Activated naive CD8-positive, alpha-beta T cell treated with anti-CD3 and anti-CD28 coated beads for 36 hours (primary cell): ENCODE data around the gene ADAMTS4. TPM values are rescaled to one million over a fixed set of nuclear protein-coding genes. Genes with fewer than 3 reads are reported as not detected.
A peak's percentile ranks its signal among the peaks of the same experiment; 100 is the strongest.

Experiments
- DNase-seq: peaks from one replicate; pipeline ENCODE4 v3.0.0; 2021
- H3K27ac Mint-ChIP-seq: one replicate; pipeline ENCODE4 v1.8.0; 2022; ENCODE audit warnings: mild to moderate bottlenecking, moderate library complexity, mixed read lengths
- H3K27me3 Mint-ChIP-seq: one replicate; pipeline ENCODE4 v1.8.0; 2022; ENCODE audit warnings: mild to moderate bottlenecking, mixed read lengths
- H3K36me3 Mint-ChIP-seq: one replicate; pipeline ENCODE4 v1.8.0; 2021; ENCODE audit warnings: mild to moderate bottlenecking, mixed read lengths
- H3K4me1 Mint-ChIP-seq: one replicate; pipeline ENCODE4 v1.8.0; 2021; ENCODE audit warnings: mixed read lengths
- H3K4me3 Mint-ChIP-seq: one replicate; pipeline ENCODE4 v1.8.0; 2022; ENCODE audit warnings: mild to moderate bottlenecking, moderate library complexity, mixed read lengths
- H3K9me3 Mint-ChIP-seq: one replicate; pipeline ENCODE4 v1.8.0; 2022; ENCODE audit warnings: mixed read lengths
- total RNA-seq, 2 experiments: library from RNA; stranded (reverse); gene quantifications; one replicate each; pipeline ENCODE4 v1.2.3, GENCODE V29; 2021

The ADAMTS4 gene
- total RNA-seq, 2 experiments from 2014 or later, result 2.5 to 3.8 TPM

DNA sequence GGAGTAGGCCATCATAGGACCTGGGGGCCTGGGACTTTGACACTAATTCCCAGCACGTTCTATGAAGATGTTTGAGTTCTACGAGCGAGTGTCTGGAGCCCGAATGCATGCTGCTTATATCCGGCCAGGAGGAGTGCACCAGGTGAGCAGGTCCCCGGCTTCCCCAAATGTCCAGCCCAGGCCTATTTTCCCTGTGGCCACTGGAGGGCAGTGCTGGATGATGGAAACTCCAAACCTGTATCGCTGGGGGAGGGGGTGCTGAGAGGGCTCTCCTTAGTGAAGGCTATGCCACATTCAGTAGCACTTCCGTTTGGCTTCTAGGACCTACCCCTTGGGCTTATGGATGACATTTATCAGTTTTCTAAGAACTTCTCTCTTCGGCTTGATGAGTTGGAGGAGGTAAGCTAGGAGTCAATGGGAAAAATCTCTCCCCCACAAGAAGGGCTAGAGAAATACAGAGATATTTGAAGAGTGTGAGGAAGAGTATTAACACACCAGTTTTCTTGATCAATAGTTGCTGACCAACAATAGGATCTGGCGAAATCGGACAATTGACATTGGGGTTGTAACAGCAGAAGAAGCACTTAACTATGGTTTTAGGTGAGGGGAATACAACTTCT lies 11.0 kb upstream of the ADAMTS4 start:
- Mint-ChIP-seq H3K27me3 (no peaks in the 10 kb centered on the region), H3K4me1 (peaks cover 34% of the 10 kb centered on the region), H3K36me3 (peaks cover 39% of the 10 kb centered on the region), H3K27ac (peak overlapping the region; percentile 71), H3K9me3 (no peaks in the 10 kb centered on the region), H3K4me3 (no peak overlapping the region)
- peak; percentile 73 for DNase-seq

DNA sequence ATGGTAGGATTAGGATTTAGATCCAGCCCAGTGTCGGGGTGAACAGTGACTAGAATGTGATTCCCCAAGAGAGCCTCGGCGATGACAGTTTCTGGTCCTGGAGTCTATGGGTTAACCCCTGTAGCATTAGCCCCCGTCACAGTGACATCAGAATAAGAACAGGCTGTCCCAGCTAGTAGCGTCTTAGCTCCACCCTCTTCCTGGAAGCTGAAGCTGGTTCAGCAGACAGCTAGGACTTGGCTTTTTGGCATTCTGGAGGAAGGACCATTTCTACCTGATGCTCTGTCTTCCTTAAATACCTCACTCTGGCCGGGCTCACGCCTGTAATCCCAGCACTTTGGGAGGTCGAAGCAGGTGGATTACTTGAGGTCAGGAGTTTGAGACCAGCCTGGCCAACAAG lies 8.3 kb upstream of the ADAMTS4 start:
- Mint-ChIP-seq H3K4me3 (no peak overlapping the region), H3K27ac (peak overlapping the region; percentile 66), H3K9me3 (no peaks in the 10 kb centered on the region), H3K36me3 (peaks cover 39% of the 10 kb centered on the region), H3K27me3 (no peaks in the 10 kb centered on the region), H3K4me1 (peaks cover 45% of the 10 kb centered on the region)
- no peak for DNase-seq

DNA sequence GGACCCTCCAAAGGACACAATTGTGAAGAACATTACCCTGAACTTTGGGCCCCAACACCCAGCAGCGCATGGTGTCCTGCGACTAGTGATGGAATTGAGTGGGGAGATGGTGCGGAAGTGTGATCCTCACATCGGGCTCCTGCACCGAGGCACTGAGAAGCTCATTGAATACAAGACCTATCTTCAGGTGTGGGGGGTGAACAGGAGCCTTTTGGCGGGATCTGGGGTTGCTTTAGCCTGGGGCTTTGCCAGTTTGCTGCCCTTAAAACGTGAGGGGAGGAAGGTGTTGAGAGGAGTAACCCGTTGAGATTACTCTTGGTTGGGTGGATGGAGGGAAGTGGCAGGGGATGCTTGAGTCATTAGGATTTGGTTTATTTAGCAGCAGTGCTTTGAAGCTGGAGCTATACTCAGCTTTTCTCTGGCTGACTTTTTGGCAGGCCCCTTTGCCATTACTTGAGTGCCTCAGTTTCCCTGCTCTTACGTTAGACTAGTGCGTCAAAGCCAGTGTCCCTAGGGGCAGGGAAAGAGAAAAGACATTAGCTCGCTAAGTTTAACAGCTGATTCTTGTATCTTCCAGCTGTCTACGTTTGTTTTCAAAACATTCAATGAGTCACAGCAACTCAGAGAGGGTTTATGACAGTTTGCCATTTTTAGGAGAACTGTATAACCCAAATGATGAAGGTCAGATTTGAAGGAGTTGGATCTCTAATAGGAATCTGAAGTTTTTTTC lies 7.7 kb upstream of the ADAMTS4 start:
- H3K4me1 Mint-ChIP-seq, result peaks cover 44% of the 10 kb centered on the region
- no peak for DNase-seq
- H3K4me3 Mint-ChIP-seq, result no peak overlapping the region
- no peaks in the 10 kb centered on the region for H3K27me3 Mint-ChIP-seq
- peaks cover 37% of the 10 kb centered on the region for H3K36me3 Mint-ChIP-seq
- no peaks in the 10 kb centered on the region for H3K9me3 Mint-ChIP-seq
- H3K27ac Mint-ChIP-seq, result peak overlapping the region; percentile 66

DNA sequence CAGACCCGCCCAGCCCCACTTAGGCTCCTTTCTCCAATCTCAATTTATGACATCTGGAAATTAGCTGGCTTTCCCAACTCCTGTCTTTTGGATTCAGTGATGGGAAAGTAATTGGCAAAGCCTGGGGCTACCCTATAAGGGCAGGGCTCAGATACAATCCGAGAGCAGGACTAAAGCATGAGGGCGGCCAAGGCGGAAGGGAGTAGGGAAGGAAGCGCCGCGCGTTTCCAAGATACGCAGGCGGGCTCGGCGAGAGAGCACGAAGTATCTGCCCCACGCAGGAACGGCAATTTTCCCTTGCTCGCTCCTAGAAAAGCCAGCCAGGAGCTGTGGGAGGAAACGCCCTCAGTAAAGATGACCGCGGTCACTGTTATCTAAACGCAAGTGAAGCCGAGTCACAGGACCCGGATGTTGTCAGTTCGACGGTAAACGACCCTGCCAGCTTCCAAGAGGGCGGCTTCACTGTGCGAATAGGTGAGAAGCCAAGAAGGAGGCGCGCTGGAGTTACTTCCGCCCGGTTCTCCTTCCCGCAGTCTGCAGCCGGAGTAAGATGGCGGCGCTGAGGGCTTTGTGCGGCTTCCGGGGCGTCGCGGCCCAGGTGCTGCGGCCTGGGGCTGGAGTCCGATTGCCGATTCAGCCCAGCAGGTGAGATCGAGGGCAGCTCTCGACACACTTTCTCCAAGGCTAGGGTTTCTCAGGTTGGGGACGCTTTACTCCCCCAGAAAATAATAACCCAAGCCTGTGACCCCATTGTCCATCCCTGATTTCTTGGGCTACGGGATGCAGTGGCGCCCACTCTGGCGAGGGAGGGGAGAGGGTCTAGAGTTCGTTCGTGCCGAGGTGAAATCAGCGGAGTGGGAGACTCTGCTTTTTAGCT lies 3.2 kb upstream of the ADAMTS4 start, which contains the start of gene NDUFS2:
Gene NDUFS2, plus strand, starts transcription at position 532 of the 877 bp plus-strand sequence. Its CDS starts 19 bp downstream, at position 551.
- no peaks in the 10 kb centered on the region for H3K9me3 Mint-ChIP-seq
- H3K27me3 Mint-ChIP-seq, result no peaks in the 10 kb centered on the region
- peak within 1 kb of the TSS; percentile 92 for H3K4me3 Mint-ChIP-seq
- H3K4me1 Mint-ChIP-seq, result peaks cover 46% of the 10 kb centered on the region
- H3K27ac Mint-ChIP-seq, result peak within 1 kb of the TSS; percentile 95
- peaks cover 23% of the 10 kb centered on the region for H3K36me3 Mint-ChIP-seq
- peak; percentile 92 for DNase-seq

DNA sequence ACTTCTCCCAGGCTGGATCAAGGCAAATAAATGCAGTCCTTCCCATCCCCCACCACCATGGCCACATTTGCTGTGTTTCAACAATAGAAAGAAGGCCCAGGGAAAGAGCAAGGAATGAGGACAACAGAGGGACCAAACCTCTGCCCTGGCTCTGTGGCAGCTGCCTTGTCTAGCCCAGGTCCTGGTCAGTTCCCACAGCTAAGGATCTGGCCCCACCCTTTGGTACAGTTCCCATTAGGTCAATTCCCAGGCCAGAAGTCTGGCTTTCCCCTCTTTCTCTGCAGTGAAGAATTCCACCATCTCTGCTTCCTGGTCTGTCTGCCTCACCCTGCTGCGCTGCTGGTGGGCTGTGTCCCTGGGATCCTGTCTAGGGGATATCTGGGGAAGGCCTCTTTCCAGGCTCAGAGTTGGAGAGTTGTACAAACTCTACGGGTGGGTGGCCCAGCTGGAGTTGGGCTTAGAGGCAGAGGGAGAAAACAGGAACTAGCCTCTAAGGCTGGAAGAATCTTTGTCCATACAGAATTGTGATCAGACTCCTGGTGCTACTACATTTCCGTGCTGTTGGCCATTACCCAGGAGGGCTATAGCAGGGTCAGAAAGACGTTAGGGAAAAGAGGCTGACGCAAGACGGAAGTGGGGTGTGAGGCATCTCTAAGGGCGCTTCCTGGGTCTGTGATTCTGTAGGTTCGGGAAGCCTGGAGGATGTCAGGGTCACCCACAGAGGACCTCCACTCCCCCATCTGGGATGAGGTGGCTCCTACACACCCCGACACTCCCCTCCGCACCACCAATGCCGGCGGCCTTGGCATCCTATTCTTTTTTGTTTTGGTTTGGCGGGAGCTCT lies 2.4 kb upstream of the ADAMTS4 start:
- H3K27ac Mint-ChIP-seq, result peak overlapping the region; percentile 95
- H3K9me3 Mint-ChIP-seq, result no peaks in the 10 kb centered on the region
- H3K4me3 Mint-ChIP-seq, result peak overlapping the region; percentile 92
- H3K27me3 Mint-ChIP-seq, result no peaks in the 10 kb centered on the region
- H3K36me3 Mint-ChIP-seq, result peaks cover 21% of the 10 kb centered on the region
- DNase-seq, result no peak
- H3K4me1 Mint-ChIP-seq, result peaks cover 39% of the 10 kb centered on the region

DNA sequence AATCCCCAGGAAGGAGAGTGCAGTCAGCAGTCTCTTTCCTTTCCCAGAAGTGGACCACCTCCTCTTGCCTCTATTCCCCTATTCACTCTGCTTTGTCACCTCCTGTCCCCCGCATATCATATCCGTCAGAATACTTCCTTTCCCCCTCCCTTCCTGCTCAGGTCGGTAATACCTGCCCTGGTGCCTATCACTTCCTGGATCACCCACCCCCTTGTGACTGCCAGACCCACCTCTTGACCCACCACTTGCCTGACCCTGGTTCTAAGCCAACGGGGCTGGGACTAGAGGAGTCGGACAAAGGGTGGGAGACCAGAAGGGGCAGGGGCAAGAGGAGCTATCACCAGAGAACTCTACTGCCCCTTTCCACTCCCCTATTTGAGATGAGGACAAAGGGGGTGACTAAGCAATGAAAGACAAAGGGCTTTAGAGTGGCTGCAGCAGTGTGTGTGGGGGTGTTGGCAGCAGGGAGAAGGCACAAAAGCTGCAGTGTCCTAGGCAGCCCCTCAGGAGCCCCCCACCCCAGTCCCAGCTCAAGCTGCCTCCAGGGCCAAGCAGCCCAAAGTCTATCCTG lies 1.7 kb upstream of the ADAMTS4 start:
- H3K27ac Mint-ChIP-seq, result peak overlapping the region; percentile 95
- H3K27me3 Mint-ChIP-seq, result no peaks in the 10 kb centered on the region
- H3K4me1 Mint-ChIP-seq, result peaks cover 39% of the 10 kb centered on the region
- H3K4me3 Mint-ChIP-seq, result peak overlapping the region; percentile 92
- no peaks in the 10 kb centered on the region for H3K9me3 Mint-ChIP-seq
- DNase-seq, result peak; percentile 21
- peaks cover 20% of the 10 kb centered on the region for H3K36me3 Mint-ChIP-seq

DNA sequence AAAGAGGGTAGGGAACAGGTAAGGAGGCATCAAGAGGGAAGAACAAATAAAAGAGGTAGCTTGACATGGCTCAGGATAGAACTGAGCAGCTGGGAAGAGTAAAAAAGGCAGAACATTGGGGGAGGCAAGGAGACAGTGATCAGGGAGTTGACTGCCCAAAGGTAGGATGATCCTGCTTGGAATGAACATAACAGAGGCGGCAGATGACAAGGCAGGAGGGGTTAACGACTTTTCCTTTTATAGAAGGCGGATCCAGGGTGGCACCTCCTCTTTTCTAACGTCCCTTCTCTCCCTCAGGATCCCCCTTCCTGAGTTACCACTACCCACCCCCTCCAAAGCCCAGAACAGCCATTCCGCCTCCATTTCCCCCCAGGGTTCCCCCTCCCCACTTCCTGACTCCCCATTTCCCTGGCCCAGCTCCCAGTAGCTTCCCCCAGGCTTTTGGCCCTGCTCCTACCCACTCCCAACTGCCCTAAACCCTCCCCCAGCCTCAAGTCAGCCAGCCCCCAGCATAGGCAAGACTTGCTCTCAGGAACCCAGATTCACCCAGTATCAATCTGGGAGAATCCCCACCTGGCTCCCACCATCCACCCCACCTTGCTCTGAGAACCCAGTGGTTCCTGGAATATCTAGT lies 769 bp upstream of the ADAMTS4 start:
- H3K27me3 Mint-ChIP-seq, result no peaks in the 10 kb centered on the region
- peak overlapping the region; percentile 92 for H3K4me3 Mint-ChIP-seq
- H3K9me3 Mint-ChIP-seq, result no peaks in the 10 kb centered on the region
- peaks cover 15% of the 10 kb centered on the region for H3K36me3 Mint-ChIP-seq
- H3K4me1 Mint-ChIP-seq, result peaks cover 39% of the 10 kb centered on the region
- no peak for DNase-seq
- peak overlapping the region; percentile 95 for H3K27ac Mint-ChIP-seq

DNA sequence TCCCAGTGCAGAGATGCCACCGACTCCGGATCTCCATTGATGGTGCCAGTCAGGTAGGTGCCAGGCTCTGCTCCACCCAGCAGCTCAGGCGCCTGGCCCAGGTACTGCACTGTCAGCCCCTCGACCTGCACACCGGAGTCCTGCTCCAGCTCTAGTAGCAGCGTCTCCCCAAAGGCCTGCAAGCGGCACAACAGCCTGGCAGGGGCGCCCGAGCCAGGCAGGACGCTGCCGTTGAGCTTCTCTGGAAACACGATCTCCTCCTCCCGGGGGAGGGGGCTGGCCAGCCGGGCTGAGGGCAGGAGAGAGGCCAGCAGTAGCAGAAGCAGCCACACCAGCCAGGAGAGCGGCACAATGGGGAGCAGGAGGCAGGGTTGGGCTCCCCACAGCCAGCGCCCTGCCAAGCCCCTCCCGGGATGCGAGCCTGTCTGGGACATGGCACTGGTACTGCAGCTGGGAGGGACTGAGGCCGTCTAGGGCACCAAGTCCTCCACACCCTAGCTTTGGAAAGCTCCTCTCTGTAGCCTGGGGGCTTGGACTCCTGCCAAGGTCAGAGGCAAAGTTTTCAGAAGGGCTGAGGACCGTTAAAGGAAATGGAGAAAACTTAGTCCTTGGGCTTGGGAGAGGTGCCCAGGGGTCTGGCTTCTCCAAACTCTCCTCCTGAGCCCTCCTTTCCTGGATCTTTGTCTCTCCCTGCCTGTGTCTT lies 509 bp downstream of the ADAMTS4 start:
- H3K9me3 Mint-ChIP-seq, result no peaks in the 10 kb centered on the region
- H3K27me3 Mint-ChIP-seq, result no peaks in the 10 kb centered on the region
- no peak overlapping the region for H3K27ac Mint-ChIP-seq
- no peak for DNase-seq
- no peak overlapping the region for H3K4me3 Mint-ChIP-seq
- H3K4me1 Mint-ChIP-seq, result peaks cover 28% of the 10 kb centered on the region
- H3K36me3 Mint-ChIP-seq, result peaks cover 3% of the 10 kb centered on the region

DNA sequence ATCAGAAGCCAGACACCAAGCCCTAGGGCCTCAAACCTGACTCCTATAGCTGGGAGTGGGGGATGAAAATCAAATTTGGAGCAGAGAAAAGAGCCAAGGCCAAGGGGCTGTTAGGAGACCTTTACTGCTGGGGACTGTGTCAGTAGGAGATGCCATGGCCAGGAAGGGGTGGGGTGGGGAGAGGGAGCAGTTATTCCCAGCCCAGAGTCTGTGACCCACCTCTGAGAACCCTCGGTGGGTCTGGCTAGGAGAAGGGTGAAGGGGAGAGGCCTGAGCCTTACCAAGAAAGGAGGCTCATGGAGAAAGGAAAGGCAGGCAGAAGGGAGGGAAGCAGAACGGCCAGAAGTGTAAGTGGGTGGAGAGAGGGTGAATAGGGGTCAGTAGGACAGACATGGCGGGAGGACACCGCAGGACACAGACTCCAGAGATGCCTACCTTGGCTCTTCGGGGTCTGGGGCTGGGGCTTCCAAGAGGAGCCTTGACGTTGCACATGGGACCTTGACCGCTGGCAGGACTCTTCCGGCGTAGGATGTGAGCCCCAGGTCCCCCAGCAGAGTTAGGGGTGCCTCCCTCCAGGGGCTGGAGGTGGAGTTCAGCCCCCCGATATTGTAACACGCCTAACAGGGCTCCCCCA lies 1.2 kb downstream of the ADAMTS4 start:
- Mint-ChIP-seq H3K4me1 (peaks cover 33% of the 10 kb centered on the region), H3K27me3 (no peaks in the 10 kb centered on the region), H3K36me3 (peaks cover under 1% of the 10 kb centered on the region), H3K4me3 (no peak overlapping the region), H3K9me3 (no peaks in the 10 kb centered on the region), H3K27ac (no peak overlapping the region)
- no peak for DNase-seq

DNA sequence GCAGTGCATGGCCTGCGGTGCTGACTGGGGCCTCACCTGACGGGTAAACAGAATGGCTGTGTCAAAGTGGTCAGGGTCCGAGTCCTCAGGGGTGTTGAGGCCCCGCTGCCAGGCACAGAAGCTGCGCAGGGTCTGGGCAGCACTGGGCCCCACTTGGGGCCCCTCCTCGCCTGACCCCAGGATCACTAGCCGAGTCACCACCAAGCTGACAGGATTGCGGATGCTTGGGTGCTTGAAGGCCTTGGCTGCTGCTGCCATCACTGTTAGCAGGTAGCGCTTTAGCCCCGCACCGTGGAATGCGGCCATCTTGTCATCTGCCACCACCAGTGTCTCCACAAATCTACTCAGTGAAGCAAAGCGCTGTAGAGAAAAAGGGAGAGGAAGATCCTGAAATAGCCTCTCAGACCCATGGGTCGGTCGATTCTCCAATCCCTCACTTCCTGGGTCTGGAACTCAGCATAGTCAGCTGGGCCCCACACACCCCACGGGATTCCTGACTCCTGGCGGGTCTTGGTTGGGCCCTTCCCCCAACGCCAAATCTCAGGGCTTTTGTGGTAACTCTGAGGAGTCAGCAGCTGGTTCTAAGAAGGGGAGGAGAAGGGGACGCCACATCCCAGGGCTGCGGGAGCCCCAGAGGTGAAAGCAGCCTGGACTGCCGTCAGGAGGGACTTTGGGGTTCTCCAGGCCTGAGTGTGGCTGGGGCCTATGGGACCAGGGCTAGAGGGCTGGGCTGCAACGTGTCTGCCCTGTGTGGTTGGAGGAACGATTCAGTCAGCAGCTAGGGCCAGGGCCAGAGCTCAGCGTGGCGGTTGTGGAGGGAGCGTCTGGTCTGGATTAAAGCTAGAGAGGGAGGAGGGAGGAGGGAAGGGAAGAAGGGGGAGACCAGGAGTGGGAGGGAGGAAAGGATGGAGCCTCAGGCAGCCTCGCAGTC lies 2.1 kb downstream of the ADAMTS4 start:
- H3K4me3 Mint-ChIP-seq, result no peak overlapping the region

DNA sequence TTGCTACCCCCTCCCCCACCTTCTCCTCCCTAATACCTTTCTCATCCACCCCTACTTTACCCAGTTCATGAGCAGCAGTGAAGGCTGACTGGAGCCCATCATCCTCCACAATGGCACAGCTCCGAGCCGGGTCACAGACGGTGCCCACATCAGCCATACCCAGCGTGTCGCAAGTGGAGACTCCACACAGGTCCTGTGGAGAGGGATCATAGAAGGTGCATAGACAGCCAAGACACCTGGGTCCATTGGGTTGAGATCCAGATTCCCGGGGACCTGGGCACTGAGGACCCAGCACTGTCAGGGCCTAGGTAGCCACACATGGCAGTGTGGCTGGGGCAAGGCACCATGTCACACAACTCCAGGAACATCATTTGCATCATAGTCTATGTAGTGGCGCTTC lies 2.7 kb downstream of the ADAMTS4 start:
- no peak for DNase-seq
- no peak overlapping the region for H3K27ac Mint-ChIP-seq
- peaks cover 33% of the 10 kb centered on the region for H3K4me1 Mint-ChIP-seq
- no peaks in the 10 kb centered on the region for H3K9me3 Mint-ChIP-seq
- no peaks in the 10 kb centered on the region for H3K27me3 Mint-ChIP-seq
- no peak overlapping the region for H3K4me3 Mint-ChIP-seq
- H3K36me3 Mint-ChIP-seq, result no peaks in the 10 kb centered on the region

More for the DNA sequence above, 2.1 kb downstream of the ADAMTS4 start:
- no peaks in the 10 kb centered on the region for H3K27me3 Mint-ChIP-seq
- H3K4me1 Mint-ChIP-seq, result peaks cover 37% of the 10 kb centered on the region
- H3K27ac Mint-ChIP-seq, result no peak overlapping the region
- no peaks in the 10 kb centered on the region for H3K36me3 Mint-ChIP-seq
- no peaks in the 10 kb centered on the region for H3K9me3 Mint-ChIP-seq
- DNase-seq, result no peak

DNA sequence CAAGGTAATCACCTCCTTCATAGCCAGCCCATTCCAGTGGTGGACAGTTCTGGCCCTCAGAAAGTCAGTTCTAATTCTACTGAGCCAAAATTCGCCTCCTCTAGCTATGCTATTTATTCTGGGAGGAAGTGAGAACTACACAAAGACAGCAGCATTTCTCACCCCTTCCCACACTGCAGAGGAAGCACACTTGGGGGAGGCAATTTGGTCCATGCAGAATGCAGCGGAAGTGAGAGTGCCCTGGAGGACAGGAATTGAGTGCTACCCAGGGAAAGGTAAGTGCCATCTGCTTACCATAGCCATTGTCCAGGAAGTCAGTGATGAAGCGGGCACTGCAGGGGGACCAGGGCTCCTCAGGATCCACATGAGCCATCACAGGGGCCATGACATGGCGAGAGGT lies 3.7 kb downstream of the ADAMTS4 start:
- Mint-ChIP-seq H3K4me1 (peaks cover 25% of the 10 kb centered on the region), H3K4me3 (no peak overlapping the region), H3K36me3 (no peaks in the 10 kb centered on the region), H3K27me3 (no peaks in the 10 kb centered on the region), H3K9me3 (no peaks in the 10 kb centered on the region), H3K27ac (peak overlapping the region; percentile 49)
- DNase-seq, result no peak
